Natural killer cell (primary cell): ENCODE data around the gene HDAC4. TPM values are rescaled to one million over a fixed set of nuclear protein-coding genes. Genes with fewer than 3 reads are reported as not detected.

Source experiments
- ATAC-seq, 3 donors: fragments of 150-1000 bp in 2 of 3; fragments of 200-7000 bp in 1 of 3; cut with Tn5 transposase; 1 replicate in 1 of 3; 2 replicates in 2 of 3; pipeline ENCODE4 v1.10.0; 2021; ENCODE audit warnings: mild to moderate bottlenecking in 2 of 3, moderate library complexity in 2 of 3
- DNase-seq, 2 donors: peaks; one replicate each; pipeline versions ENCODE4 v3.0.0 to v3.0.0-alpha.2; 2013 to 2021; ENCODE audit warnings: mixed read lengths in 1 of 2
- H3K27ac ChIP-seq: one replicate; pipeline ENCODE4 v1.5.1; 2013; ENCODE audit warnings: mild to moderate bottlenecking, low read length
- H3K27me3 ChIP-seq: one replicate; pipeline ENCODE4 v1.6.1; 2013; ENCODE audit warnings: low read length; ENCODE audit not compliant: control insufficient read depth, insufficient read depth
- H3K36me3 ChIP-seq: one replicate; pipeline ENCODE4 v1.6.1; 2013; ENCODE audit warnings: low read length; ENCODE audit not compliant: control insufficient read depth, insufficient read depth
- H3K4me1 ChIP-seq: one replicate; pipeline ENCODE4 v1.6.1; 2013; ENCODE audit warnings: low read length; ENCODE audit not compliant: control insufficient read depth, insufficient read depth
- H3K4me3 ChIP-seq: one replicate; pipeline ENCODE4 v1.5.1; 2013; ENCODE audit warnings: low read length
- H3K9me3 ChIP-seq: one replicate; pipeline ENCODE4 v1.6.1; 2013; ENCODE audit warnings: low read length; ENCODE audit not compliant: control insufficient read depth, insufficient read depth
- H3K27ac Mint-ChIP-seq, 2 donors: one replicate each; pipeline ENCODE4 v1.8.0; 2022; ENCODE audit warnings: mild to moderate bottlenecking in 2 of 2, mixed read lengths in 2 of 2, moderate library complexity in 1 of 2
- H3K27me3 Mint-ChIP-seq, 2 donors: one replicate each; pipeline ENCODE4 v1.8.0; 2022; ENCODE audit warnings: low read depth in 2 of 2, mixed read lengths in 2 of 2
- H3K36me3 Mint-ChIP-seq: one replicate; pipeline ENCODE4 v1.8.0; 2022; ENCODE audit warnings: mixed read lengths
- H3K4me1 Mint-ChIP-seq, 2 donors: one replicate each; pipeline ENCODE4 v1.8.0; 2022; ENCODE audit warnings: mixed read lengths in 2 of 2
- H3K4me3 Mint-ChIP-seq: one replicate; pipeline ENCODE4 v1.8.0; 2022; ENCODE audit warnings: mild to moderate bottlenecking, moderate library complexity, mixed read lengths
- H3K9me3 Mint-ChIP-seq, 2 donors: one replicate each; pipeline ENCODE4 v1.8.0; 2022; ENCODE audit warnings: mixed read lengths in 2 of 2
- CTCF ChIP-seq: fragments of 200-600 bp; IDR thresholded peaks from one replicate; pipeline ENCODE4 v1.8.0; 2022; ENCODE audit warnings: antibody characterized with exemption
- WGBS: methylation state at CpG from one replicate; pipeline ENCODE4 v1.1.7; 2013; ENCODE audit warnings: missing lambda C conversion rate; ENCODE audit not compliant: insufficient coverage; 5-methylcytosine and 5-hydroxymethylcytosine counted together
- intact Hi-C: fragments of 100-400 bp; cut with micrococcal nuclease; formaldehyde crosslinking; loops from one replicate; pipeline ENCODE4 v1.14.2; 2022
- total RNA-seq, 4 donors: library from RNA; stranded (reverse); fragments of 120-200 nt in 1 of 4; gene quantifications; one replicate each; pipeline versions ENCODE4 v1.2.3 to v1.2.4, GENCODE V29; 2013 to 2022

Gene HDAC4
- total RNA-seq, 3 donors from 2014 or later (not counting 1 experiment from before 2014, with no cell fraction given): 74.9 to 105 (median 100) TPM

GRCh38 chr2:239436669-239437335 is 36.0 kb upstream of the HDAC4 start:
- Mint-ChIP-seq H3K36me3 (peaks cover 7% of the 10 kb centered on the region), H3K9me3 (peaks cover 3 to 5% of the 10 kb centered on the region in 2 donors), H3K27me3 (peaks cover 5 to 18% of the 10 kb centered on the region in 2 donors), H3K4me1 (peaks cover 34 to 42% of the 10 kb centered on the region in 2 donors), H3K4me3 (no peak overlapping the region), H3K27ac (no peak overlapping the region)
- no CpG with 5 or more reads among the region's 2 CpGs for WGBS
- H3K4me1 ChIP-seq: peaks cover 25% of the 10 kb centered on the region
- intact Hi-C loops: no loop called here
- peaks cover 2% of the 10 kb centered on the region for H3K9me3 ChIP-seq
- ATAC-seq (no peak), DNase-seq (no peak)
- no peak overlapping the region for H3K4me3 ChIP-seq
- no peak overlapping the region for H3K27ac ChIP-seq
- TF ChIP-seq CTCF: no peak
- no peaks in the 10 kb centered on the region for H3K36me3 ChIP-seq
- no peaks in the 10 kb centered on the region for H3K27me3 ChIP-seq

GRCh38 chr2:239436076-239436475 is 35.3 kb upstream of the HDAC4 start:
- ATAC-seq (no peak), DNase-seq (no peak)
- Mint-ChIP-seq H3K36me3 (peaks cover 7% of the 10 kb centered on the region), H3K4me3 (no peak overlapping the region), H3K4me1 (peaks cover 29 to 36% of the 10 kb centered on the region in 2 donors), H3K27me3 (peaks cover 5 to 18% of the 10 kb centered on the region in 2 donors), H3K27ac (no peak overlapping the region), H3K9me3 (peaks cover 3 to 5% of the 10 kb centered on the region in 2 donors)
- peaks cover 2% of the 10 kb centered on the region for H3K9me3 ChIP-seq
- intact Hi-C loops: no loop called here
- WGBS: 87% methylated on average over 5 of the region's 5 CpGs
- peaks cover 18% of the 10 kb centered on the region for H3K4me1 ChIP-seq
- H3K4me3 ChIP-seq: no peak overlapping the region
- H3K36me3 ChIP-seq: no peaks in the 10 kb centered on the region
- TF ChIP-seq CTCF: no peak
- H3K27ac ChIP-seq: no peak overlapping the region
- H3K27me3 ChIP-seq: no peaks in the 10 kb centered on the region

- peaks cover 3 to 5% of the 10 kb centered on the region in 2 donors for H3K9me3 Mint-ChIP-seq
- peaks cover 5 to 13% of the 10 kb centered on the region in 2 donors for H3K27me3 Mint-ChIP-seq
- Histone ChIP-seq H3K4me1 (no peaks in the 10 kb centered on the region), H3K4me3 (no peak overlapping the region), H3K36me3 (no peaks in the 10 kb centered on the region), H3K27me3 (no peaks in the 10 kb centered on the region), H3K27ac (no peak overlapping the region), H3K9me3 (peaks cover 2% of the 10 kb centered on the region)
- no peak for ATAC-seq
- no peak for TF ChIP-seq CTCF
- peaks cover 12 to 16% of the 10 kb centered on the region in 2 donors for H3K4me1 Mint-ChIP-seq
- intact Hi-C loops: no loop called here
- 78% methylated on average over 4 of the region's 4 CpGs for WGBS
- no peak for DNase-seq
- H3K4me3 Mint-ChIP-seq: no peak overlapping the region
- H3K36me3 Mint-ChIP-seq: peaks cover 7% of the 10 kb centered on the region
- H3K27ac Mint-ChIP-seq: no peak overlapping the region
Observed at GRCh38 chr2:239433777-239434403, 33.1 kb upstream of the HDAC4 start.
